ENCODE data around the gene RC3H1.
"Not testable (repeated sequence)": the region's sequence is repeated elsewhere in the genome, so short reads cannot be mapped to it uniquely, and the experiment has no call there.

The RC3H1 gene

GRCh38 chr1:173996995-173997394, 25.2 kb downstream of the RC3H1 start:
- intact Hi-C loops (cut with DNase I; ENCODE audit: low total_unique reads), result no loop called here
- Histone ChIP-seq H3K27ac (no peak overlapping the region), H3K36me3 (peaks cover 8 to 29% (median 12%) of the 10 kb centered on the region in 3 donors)

GRCh38 chr1:173995475-173995874, 26.7 kb downstream of the RC3H1 start:
- no peaks in the 10 kb centered on the region for H3K27me3 ChIP-seq
- no peak for DNase-seq
- no peaks in the 10 kb centered on the region for H3K9me3 ChIP-seq
- intact Hi-C loops (cut with DNase I; ENCODE audit: low total_unique reads), result no loop called here
- TF ChIP-seq CTCF (IDR thresholded peaks at IDR 0.05), result no peak
- peaks cover 0 to 18% (median 3%) of the 10 kb centered on the region in 4 donors for H3K4me1 ChIP-seq
- peaks cover 23 to 44% (median 27%) of the 10 kb centered on the region in 3 donors for H3K36me3 ChIP-seq
- H3K4me3 ChIP-seq, result no peak overlapping the region
- H3K27ac ChIP-seq, result no peak overlapping the region

More at GRCh38 chr1:173996995-173997394, 25.2 kb downstream of the RC3H1 start:
- Histone ChIP-seq H3K9me3 (no peaks in the 10 kb centered on the region), H3K4me3 (no peak overlapping the region), H3K27me3 (no peaks in the 10 kb centered on the region), H3K4me1 (peaks cover 0 to 33% (median 4%) of the 10 kb centered on the region in 4 donors)
- TF ChIP-seq CTCF (IDR thresholded peaks at IDR 0.05), result no peak
- DNase-seq, result no peak

GRCh38 chr1:173993948-173994347, 28.2 kb downstream of the RC3H1 start:
- intact Hi-C loops (cut with DNase I; ENCODE audit: low total_unique reads); H3K27me3 ChIP-seq; H3K9me3 ChIP-seq; DNase-seq; H3K4me3 ChIP-seq; H3K27ac ChIP-seq: not testable (repeated sequence)
- H3K36me3 ChIP-seq, result peaks cover 27 to 55% (median 36%) of the 10 kb centered on the region in 3 donors
- H3K4me1 ChIP-seq, result peaks cover 0 to 15% (median 3%) of the 10 kb centered on the region in 4 donors

- intact Hi-C loops (cut with DNase I; ENCODE audit: low total_unique reads), result no loop called here
- no peaks in the 10 kb centered on the region for H3K9me3 ChIP-seq
- DNase-seq, result no peak
- H3K4me3 ChIP-seq, result no peak overlapping the region
- no peak overlapping the region for H3K27ac ChIP-seq
- TF ChIP-seq CTCF (IDR thresholded peaks at IDR 0.05), result no peak
- H3K27me3 ChIP-seq, result no peaks in the 10 kb centered on the region
- H3K4me1 ChIP-seq, result no peaks in the 10 kb centered on the region
- H3K36me3 ChIP-seq, result peaks cover 34 to 59% (median 42%) of the 10 kb centered on the region in 3 donors
Measured at GRCh38 chr1:173988068-173988467, 34.1 kb downstream of the RC3H1 start.

- H3K36me3 ChIP-seq, result peaks cover 27 to 62% (median 35%) of the 10 kb centered on the region in 3 donors
- no peak for DNase-seq
- TF ChIP-seq CTCF (IDR thresholded peaks at IDR 0.05), result no peak
- no peaks in the 10 kb centered on the region for H3K9me3 ChIP-seq
- no peak overlapping the region for H3K4me3 ChIP-seq
- no peaks in the 10 kb centered on the region for H3K27me3 ChIP-seq
- no peaks in the 10 kb centered on the region for H3K4me1 ChIP-seq
- H3K27ac ChIP-seq, result no peak overlapping the region
- intact Hi-C loops (cut with DNase I; ENCODE audit: low total_unique reads), result no loop called here
Measured at GRCh38 chr1:173986951-173987350, 35.2 kb downstream of the RC3H1 start.

GRCh38 chr1:173970252-173970651, 51.9 kb downstream of the RC3H1 start:
- H3K4me3 ChIP-seq, result no peak overlapping the region
- intact Hi-C loops (cut with DNase I; ENCODE audit: low total_unique reads), result no loop called here
- DNase-seq, result no peak
- no peaks in the 10 kb centered on the region for H3K4me1 ChIP-seq
- no peak for TF ChIP-seq CTCF (IDR thresholded peaks at IDR 0.05)
- H3K27ac ChIP-seq, result no peak overlapping the region
- H3K27me3 ChIP-seq, result no peaks in the 10 kb centered on the region
- H3K36me3 ChIP-seq, result peaks cover 61 to 93% (median 65%) of the 10 kb centered on the region in 3 donors
- H3K9me3 ChIP-seq, result no peaks in the 10 kb centered on the region

- H3K4me3 ChIP-seq; DNase-seq; H3K27ac ChIP-seq; H3K9me3 ChIP-seq; intact Hi-C loops (cut with DNase I; ENCODE audit: low total_unique reads); H3K4me1 ChIP-seq; H3K27me3 ChIP-seq: not testable (repeated sequence)
- H3K36me3 ChIP-seq, result peaks cover 51 to 93% (median 65%) of the 10 kb centered on the region in 3 donors
Measured at GRCh38 chr1:173965896-173966295, 56.3 kb downstream of the RC3H1 start.

Measured in tibial artery (tissue), 4 donors.